HG02678 (cell line): Measurements from ENCODE around the gene SGK2.
"Not testable (repeated sequence)": the region's sequence is repeated elsewhere in the genome, so short reads cannot be mapped to it uniquely, and the experiment has no call there.

ENCODE experiments used
- ATAC-seq: cut with Tn5 transposase; IDR thresholded peaks from one replicate; pipeline ENCODE4 v1.9.1; 2021; ENCODE audit warnings: mild to moderate bottlenecking, moderate library complexity; ENCODE audit not compliant: unreplicated experiment

SGK2 gene

GRCh38 chr20:43563429-43563828 lies 4.6 kb downstream of the SGK2 start:
- no peak for ATAC-seq

GRCh38 chr20:43563991-43564390 lies 5.2 kb downstream of the SGK2 start:
- no peak for ATAC-seq

DNA sequence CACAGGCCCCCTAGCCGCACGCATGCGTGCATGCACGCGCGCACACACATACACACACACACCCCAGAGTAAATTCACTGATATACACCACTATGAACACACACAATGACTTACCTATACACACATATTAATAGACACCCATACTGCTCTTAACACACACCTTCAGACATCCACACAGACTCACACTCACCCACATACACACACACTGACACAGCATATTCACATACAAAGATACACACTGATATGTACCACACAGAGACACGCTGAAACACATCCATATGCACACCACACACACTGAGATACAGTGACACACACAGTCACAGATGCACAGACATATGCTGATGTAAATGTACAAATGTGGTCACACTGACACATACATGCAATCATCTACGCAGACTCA lies 5.6 kb downstream of the SGK2 start:
- ATAC-seq = no peak

DNA sequence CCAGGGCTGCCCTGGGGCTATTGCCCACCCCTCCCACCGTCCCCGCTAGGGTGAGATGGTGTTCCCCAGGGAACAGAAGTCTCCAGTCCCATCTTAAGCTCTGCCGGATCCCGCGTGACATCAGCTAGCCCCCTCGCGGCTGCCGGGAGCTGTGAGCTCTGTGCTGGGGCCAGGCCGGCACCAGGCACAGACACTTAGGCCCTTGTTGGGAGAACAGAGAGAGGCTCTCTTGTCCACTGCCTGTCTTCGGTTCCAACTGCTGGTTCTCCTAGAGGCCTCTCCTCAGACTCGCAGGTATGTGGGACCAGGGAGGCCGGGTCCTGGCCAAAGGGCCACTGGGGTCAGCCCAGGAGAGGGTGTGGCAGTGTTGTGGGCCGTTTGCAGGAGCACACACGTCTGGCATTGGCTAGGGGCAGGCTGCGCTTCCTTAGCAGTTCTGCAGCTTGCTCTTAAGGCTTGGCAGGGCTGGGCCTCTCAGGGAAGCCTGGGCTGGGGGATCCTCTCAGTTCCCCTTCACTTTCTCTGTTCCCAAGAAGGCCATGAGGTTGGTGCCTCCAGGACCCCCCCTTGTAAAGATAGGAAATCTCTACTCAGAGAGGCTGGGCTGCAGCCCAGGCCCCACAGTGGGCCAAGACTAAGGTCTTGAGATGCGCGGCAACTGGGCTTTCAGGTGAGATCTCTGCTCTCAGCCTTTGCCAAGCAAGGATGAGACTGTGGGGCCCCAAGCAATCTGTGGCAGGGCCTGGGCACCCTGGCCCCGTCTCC lies 6.3 kb downstream of the SGK2 start:
- no peak for ATAC-seq

- ATAC-seq = no peak
These were observed 6.9 kb downstream of the SGK2 start for GRCh38 chr20:43565758-43566104.

GRCh38 chr20:43567477-43567876 lies 8.7 kb downstream of the SGK2 start:
- no peak for ATAC-seq

- ATAC-seq = no peak
These were observed 9.9 kb downstream of the SGK2 start for GRCh38 chr20:43568706-43569105.

- no peak for ATAC-seq
These were observed 10.5 kb downstream of the SGK2 start for GRCh38 chr20:43569282-43569681.

DNA sequence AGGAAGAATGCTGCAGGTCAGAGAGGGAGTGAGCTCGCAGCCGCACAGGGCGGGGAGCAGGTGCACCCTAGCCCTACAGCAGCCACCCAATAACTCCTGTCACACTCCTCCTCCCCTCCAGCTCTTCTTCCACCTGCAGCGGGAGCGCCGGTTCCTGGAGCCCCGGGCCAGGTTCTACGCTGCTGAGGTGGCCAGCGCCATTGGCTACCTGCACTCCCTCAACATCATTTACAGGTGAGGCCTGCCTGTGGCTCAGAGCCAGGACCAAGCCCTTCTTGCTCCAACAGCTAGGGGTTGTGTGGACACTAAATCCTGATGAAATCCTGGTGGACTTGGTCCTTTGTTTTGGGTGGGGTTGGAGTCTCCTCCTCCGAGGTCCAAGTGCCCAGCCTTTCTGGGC lies 11.7 kb downstream of the SGK2 start:
- ATAC-seq = no peak

GRCh38 chr20:43571310-43571709 lies 12.5 kb downstream of the SGK2 start:
- ATAC-seq = no peak

DNA sequence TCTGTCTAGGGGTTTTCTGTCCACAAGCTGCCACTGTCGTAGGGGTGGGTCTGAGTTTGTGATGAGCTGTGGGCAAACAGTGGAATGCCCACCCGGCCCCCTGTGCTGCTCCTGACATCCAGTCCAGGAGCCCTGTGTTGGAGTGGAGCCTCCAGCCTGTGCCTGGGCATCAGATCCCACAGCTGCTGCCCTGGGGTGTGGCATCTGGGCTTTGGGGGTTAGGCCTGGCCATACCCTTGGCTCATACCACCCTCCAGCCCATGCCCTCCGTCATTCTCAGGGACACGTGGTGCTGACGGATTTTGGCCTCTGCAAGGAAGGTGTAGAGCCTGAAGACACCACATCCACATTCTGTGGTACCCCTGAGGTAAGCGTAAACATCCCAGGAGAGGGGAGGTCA lies 12.9 kb downstream of the SGK2 start:
- ATAC-seq = no peak

- no peak for ATAC-seq
These were observed 14.1 kb downstream of the SGK2 start for GRCh38 chr20:43572891-43573290.

DNA sequence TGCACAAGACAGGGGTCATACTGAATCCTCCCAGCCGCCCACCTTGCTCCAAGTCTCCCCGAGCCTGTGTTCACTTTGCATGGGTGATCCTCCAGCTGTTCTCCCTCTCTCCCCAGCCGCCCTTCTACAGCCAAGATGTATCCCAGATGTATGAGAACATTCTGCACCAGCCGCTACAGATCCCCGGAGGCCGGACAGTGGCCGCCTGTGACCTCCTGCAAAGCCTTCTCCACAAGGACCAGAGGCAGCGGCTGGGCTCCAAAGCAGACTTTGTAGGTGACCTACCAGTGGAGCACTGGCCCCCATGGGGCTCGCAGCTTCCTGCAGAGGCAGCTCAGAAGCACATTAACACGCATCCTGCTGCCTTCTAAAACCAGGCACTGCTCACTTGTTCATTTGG lies 17.3 kb downstream of the SGK2 start:
- no peak for ATAC-seq

DNA sequence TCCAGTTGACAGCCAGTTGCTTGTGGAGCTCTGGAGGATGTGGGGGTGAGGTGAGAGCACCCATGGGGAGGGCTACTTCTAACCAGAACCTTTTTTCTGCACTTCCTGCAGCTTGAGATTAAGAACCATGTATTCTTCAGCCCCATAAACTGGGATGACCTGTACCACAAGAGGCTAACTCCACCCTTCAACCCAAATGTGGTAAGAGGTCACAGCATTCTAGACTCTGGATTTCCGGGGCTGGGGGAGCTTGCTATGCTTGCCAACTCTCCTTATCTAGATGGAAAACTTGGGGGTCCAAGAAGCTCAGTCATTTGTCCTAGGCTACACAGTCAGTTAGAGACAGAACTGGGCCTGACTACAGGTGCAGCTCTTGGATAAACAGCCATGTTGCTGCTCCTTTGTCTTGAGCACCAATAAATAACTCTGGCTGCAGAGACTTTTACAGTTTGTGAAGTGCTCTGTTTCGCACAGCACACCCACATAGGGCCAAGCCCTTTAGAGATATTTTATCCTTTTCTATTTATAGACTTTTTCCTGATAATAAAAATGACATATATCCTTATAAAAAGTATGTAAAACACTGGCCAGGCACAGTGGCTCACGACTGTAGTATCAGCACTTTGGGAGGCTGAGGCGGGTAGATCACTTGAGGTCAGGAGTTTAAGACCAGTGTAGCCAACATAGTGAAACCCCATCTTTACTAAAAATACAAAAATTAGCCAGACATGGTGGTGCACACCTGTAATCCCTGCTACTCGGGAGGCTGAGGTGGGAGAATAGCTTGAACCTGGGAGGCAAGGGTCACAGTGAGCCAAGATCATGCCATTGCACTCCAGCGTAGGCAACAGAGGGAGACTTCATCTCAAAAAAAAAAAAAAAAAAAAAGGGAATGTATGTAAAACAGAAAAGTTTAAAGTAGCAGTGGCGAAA lies 21.3 kb downstream of the SGK2 start:
- ATAC-seq = no peak

GRCh38 chr20:43583133-43583864 lies 24.5 kb downstream of the SGK2 start:
- no peak for ATAC-seq

DNA sequence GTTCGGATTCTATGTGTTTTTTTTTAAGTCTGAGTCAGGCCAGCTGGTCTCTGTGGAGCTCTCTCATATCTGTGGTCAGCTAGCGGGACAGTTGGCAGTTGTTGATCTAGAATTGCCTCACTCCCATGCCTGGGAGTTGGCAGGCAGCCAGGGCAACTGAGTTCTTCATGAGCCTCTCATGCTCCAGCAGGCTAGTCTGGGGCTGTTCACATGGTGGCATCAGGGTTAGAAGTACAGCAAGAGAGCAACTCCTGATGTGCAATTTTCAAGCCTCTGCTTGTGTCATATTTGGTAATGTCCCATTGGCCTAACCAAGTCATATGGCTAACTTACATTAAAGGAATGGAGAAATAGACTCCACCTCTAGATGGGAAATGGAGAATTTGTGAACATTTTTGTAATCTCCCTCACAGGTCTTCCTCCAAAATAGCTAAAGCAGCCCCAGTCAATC lies 25.2 kb downstream of the SGK2 start:
- no peak for ATAC-seq

GRCh38 chr20:43584448-43585136 lies 25.8 kb downstream of the SGK2 start:
- ATAC-seq = no peak

- ATAC-seq = no peak
These were observed 27.8 kb downstream of the SGK2 start for GRCh38 chr20:43586641-43587040.

- not testable (repeated sequence) for ATAC-seq
These were observed 29.7 kb downstream of the SGK2 start for GRCh38 chr20:43588526-43588925.

DNA sequence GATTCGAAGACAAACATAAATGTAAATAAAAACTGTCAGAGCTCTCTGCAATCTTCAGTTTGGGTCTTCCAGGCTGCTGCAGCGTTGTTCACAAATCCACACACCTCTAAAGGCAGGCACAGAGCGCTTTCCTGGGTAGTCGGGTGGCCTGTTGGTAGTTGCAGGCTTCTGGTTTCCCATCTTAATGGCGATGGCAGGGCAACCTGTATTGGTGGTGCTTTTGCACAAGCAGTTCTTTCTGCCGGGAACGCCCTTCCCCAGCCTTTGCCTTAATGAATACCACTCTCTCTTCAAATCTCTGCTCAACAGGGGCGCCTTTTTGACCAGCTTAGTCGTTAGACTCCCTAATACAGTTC lies 31.2 kb downstream of the SGK2 start:
- ATAC-seq = no peak
